SJSA1 (cell line): ENCODE data around the gene CAMK2A. TPM values are rescaled to one million over a fixed set of nuclear protein-coding genes. Genes with fewer than 3 reads are reported as not detected.

Experiments
- DNase-seq, 2 experiments: peaks; one replicate each; pipeline ENCODE4 v3.0.0-alpha.2; 2015 to 2020; ENCODE audit warnings: low spot score in 2 of 2, low read depth in 1 of 2
- H3K27ac ChIP-seq: fragments of 250-450 bp; sonication (Bioruptor Pico); 2 replicates; pipeline ENCODE4 v1.5.1; 2020; ENCODE audit warnings: mild to moderate bottlenecking, moderate library complexity
- H3K27me3 ChIP-seq: fragments of 250-450 bp; sonication (Bioruptor Pico); replicated peaks from 2 replicates; pipeline ENCODE4 v1.5.1; 2020; ENCODE audit warnings: mild to moderate bottlenecking, moderate library complexity
- H3K36me3 ChIP-seq: fragments of 250-450 bp; sonication (Bioruptor Pico); 2 replicates; pipeline ENCODE4 v1.5.1; 2020; ENCODE audit warnings: mild to moderate bottlenecking
- H3K4me1 ChIP-seq: fragments of 250-450 bp; sonication (Bioruptor Pico); replicated peaks from 2 replicates; pipeline ENCODE4 v1.6.1; 2021; ENCODE audit warnings: mild to moderate bottlenecking
- H3K4me3 ChIP-seq: fragments of 250-450 bp; sonication (Bioruptor Pico); 2 replicates; pipeline ENCODE4 v1.5.1; 2020; ENCODE audit warnings: mild to moderate bottlenecking
- H3K9me3 ChIP-seq: fragments of 250-450 bp; sonication (Bioruptor Pico); replicated peaks from 2 replicates; pipeline ENCODE4 v1.5.1; 2020; ENCODE audit warnings: mild to moderate bottlenecking
- total RNA-seq: library from RNA; depleted of rRNA; stranded (reverse); fragments of >200 nt; shearing (Covaris generic); gene quantifications from 2 replicates; pipeline ENCODE4 v1.2.3, GENCODE V29; 2014

CAMK2A gene
- total RNA-seq, 1 experiment from 2014 or later, result not detected

- Histone ChIP-seq H3K27ac (no peak overlapping the region), H3K4me3 (no peak overlapping the region), H3K4me1 (peaks cover 41% of the 10 kb centered on the region), H3K27me3 (no peaks in the 10 kb centered on the region), H3K9me3 (no peaks in the 10 kb centered on the region), H3K36me3 (no peaks in the 10 kb centered on the region)
- no peak for DNase-seq
Measured at GRCh38 chr5:150183436-150183835, 106.1 kb downstream of the CAMK2A start.

DNA sequence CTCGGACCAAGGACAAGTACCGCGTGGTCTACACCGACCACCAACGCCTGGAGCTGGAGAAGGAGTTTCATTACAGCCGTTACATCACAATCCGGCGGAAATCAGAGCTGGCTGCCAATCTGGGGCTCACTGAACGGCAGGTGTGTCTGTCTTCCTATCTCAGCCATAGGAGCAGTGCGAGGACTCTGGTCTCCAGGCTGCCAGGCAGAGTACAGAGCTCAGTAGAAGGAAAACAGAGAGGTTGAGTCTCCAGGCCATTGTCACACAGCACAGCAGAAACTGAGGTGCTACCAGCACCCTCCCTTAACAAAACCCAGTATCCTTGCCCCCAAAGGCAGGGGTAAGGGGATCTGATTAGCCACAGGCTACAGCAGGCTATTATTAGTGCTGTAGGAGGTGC is 106.8 kb downstream of the CAMK2A start:
- no peak overlapping the region for H3K4me3 ChIP-seq
- H3K27ac ChIP-seq, result no peak overlapping the region
- H3K27me3 ChIP-seq, result no peaks in the 10 kb centered on the region
- H3K36me3 ChIP-seq, result no peaks in the 10 kb centered on the region
- H3K9me3 ChIP-seq, result no peaks in the 10 kb centered on the region
- peaks cover 47% of the 10 kb centered on the region for H3K4me1 ChIP-seq
- DNase-seq, result no peak

- peak in 1 of 2 experiments; percentile 25 for DNase-seq
- H3K4me1 ChIP-seq, result peaks cover 53% of the 10 kb centered on the region
- no peaks in the 10 kb centered on the region for H3K9me3 ChIP-seq
- no peaks in the 10 kb centered on the region for H3K36me3 ChIP-seq
- H3K4me3 ChIP-seq, result no peak overlapping the region
- H3K27ac ChIP-seq, result peak overlapping the region; percentile 20
- no peaks in the 10 kb centered on the region for H3K27me3 ChIP-seq
Measured at GRCh38 chr5:150181766-150182545, 107.6 kb downstream of the CAMK2A start.

DNA sequence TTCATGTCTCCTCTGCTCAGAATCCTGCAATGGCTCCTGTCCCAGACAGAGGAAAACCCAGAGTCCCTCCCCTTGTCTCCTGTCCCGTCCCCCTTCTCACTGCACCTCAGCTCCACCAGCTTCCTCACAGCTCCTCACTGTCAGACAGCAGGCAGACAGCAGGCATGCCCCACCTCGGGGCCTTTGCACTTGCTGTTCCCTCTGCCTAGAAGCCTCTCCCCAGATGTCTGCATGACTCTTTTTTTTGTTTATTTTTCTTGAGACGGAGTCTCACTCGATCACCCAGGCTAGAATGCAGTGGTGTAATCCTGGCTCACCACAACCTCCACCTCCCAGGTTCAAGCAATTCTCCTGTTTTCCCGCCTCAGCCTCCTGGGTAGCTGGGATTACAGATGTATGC is 108.5 kb downstream of the CAMK2A start:
- Histone ChIP-seq H3K4me3 (no peak overlapping the region), H3K9me3 (no peaks in the 10 kb centered on the region), H3K27me3 (no peaks in the 10 kb centered on the region), H3K4me1 (peaks cover 62% of the 10 kb centered on the region), H3K36me3 (no peaks in the 10 kb centered on the region), H3K27ac (peak overlapping the region; percentile 58)
- peak; percentile 94 to 96 for DNase-seq

GRCh38 chr5:150180241-150181026 is 109.1 kb downstream of the CAMK2A start:
- H3K9me3 ChIP-seq, result no peaks in the 10 kb centered on the region
- H3K4me3 ChIP-seq, result no peak overlapping the region
- no peak for DNase-seq
- H3K4me1 ChIP-seq, result peaks cover 68% of the 10 kb centered on the region
- H3K36me3 ChIP-seq, result no peaks in the 10 kb centered on the region
- H3K27ac ChIP-seq, result peak overlapping the region; percentile 58
- no peaks in the 10 kb centered on the region for H3K27me3 ChIP-seq

DNA sequence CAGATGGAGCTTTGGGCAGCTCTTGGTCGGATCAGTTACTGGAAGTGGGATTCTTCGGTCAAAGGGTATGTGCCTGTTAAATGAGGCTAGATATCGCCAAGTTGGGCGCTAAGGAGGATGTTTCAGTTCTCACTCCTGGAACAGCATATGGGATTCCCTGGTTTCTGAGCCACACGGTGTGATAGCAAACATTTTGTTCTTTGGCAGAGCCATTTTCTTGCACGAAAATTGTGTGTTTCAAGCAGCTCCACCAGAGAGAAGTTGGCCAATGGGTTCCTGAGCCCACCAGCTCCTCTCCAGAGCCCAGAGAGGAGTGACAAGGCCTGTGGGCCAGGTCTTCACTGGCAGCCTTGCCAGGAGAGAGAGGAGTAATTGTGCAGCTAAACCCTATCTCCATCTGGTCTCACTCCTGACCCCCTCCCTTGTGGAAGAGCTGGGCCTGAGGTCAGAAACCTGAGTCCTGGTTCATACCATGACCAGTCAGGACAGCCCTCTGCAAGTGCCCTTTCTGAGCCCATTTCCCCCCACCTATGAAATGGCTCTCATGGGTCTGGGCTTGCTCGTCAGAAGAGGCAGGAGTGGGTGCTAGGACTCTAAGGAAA is 110.5 kb downstream of the CAMK2A start:
- H3K27ac ChIP-seq, result no peak overlapping the region
- no peaks in the 10 kb centered on the region for H3K36me3 ChIP-seq
- H3K4me1 ChIP-seq, result peaks cover 80% of the 10 kb centered on the region
- no peak for DNase-seq
- no peaks in the 10 kb centered on the region for H3K9me3 ChIP-seq
- H3K27me3 ChIP-seq, result no peaks in the 10 kb centered on the region
- no peak overlapping the region for H3K4me3 ChIP-seq

GRCh38 chr5:150178262-150178661 is 111.3 kb downstream of the CAMK2A start:
- no peaks in the 10 kb centered on the region for H3K36me3 ChIP-seq
- H3K27me3 ChIP-seq, result no peaks in the 10 kb centered on the region
- no peaks in the 10 kb centered on the region for H3K9me3 ChIP-seq
- H3K27ac ChIP-seq, result no peak overlapping the region
- DNase-seq, result no peak
- H3K4me3 ChIP-seq, result no peak overlapping the region
- H3K4me1 ChIP-seq, result peaks cover 88% of the 10 kb centered on the region

DNA sequence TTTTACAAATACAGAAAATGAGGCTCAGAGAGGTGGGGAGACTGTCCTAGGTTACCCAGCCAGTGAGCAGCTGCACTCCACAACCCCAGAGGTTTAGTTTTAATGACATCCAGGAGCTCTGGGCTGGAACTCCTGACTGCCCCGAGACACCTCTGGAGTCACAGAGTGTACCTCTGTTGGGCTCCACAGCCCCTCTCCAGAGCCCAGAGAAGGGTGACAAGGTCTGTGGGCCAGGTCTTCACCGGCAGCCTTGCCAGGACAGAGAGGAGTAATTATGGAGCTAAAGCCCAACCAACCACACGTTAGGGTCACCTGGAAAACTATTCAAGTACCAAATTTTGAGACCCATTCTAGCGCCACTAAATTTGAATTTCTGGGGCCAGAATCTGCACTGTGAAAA is 111.9 kb downstream of the CAMK2A start:
- DNase-seq, result no peak
- no peaks in the 10 kb centered on the region for H3K36me3 ChIP-seq
- peak overlapping the region; percentile 5 for H3K27ac ChIP-seq
- no peaks in the 10 kb centered on the region for H3K27me3 ChIP-seq
- peaks cover 90% of the 10 kb centered on the region for H3K4me1 ChIP-seq
- no peaks in the 10 kb centered on the region for H3K9me3 ChIP-seq
- H3K4me3 ChIP-seq, result no peak overlapping the region

- DNase-seq, result peak; percentile 100
- no peaks in the 10 kb centered on the region for H3K27me3 ChIP-seq
- peaks cover 83% of the 10 kb centered on the region for H3K4me1 ChIP-seq
- H3K36me3 ChIP-seq, result no peaks in the 10 kb centered on the region
- peak overlapping the region; percentile 5 for H3K27ac ChIP-seq
- no peak overlapping the region for H3K4me3 ChIP-seq
- no peaks in the 10 kb centered on the region for H3K9me3 ChIP-seq
Measured at GRCh38 chr5:150176745-150177477, 112.7 kb downstream of the CAMK2A start.

DNA sequence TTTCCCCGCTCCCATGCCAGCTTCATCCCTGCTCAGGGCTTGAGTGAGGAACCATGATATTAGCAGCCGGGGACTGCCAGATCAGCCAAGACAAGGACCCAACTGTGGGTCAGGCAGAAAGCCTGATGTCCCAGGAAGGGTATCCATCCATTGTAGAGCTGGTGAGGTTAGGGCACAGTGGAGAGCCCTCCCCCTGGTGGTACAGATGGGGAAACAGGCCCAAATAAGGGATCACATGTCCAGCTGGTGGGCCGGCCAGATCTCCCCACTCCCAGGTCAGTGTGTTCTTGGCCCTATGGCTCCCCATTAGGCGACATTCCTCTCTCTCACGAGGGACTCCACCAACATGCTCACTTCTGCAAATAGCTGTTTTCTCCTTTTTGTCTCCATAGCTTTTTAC is 114.0 kb downstream of the CAMK2A start:
- Histone ChIP-seq H3K27ac (peak overlapping the region; percentile 3), H3K36me3 (no peaks in the 10 kb centered on the region), H3K4me1 (peaks cover 69% of the 10 kb centered on the region), H3K27me3 (no peaks in the 10 kb centered on the region), H3K9me3 (no peaks in the 10 kb centered on the region), H3K4me3 (no peak overlapping the region)
- DNase-seq, result peak; percentile 71 to 77

GRCh38 chr5:150175076-150175475 is 114.5 kb downstream of the CAMK2A start:
- Histone ChIP-seq H3K36me3 (no peaks in the 10 kb centered on the region), H3K4me3 (no peak overlapping the region), H3K4me1 (peaks cover 65% of the 10 kb centered on the region), H3K9me3 (no peaks in the 10 kb centered on the region), H3K27ac (peak overlapping the region; percentile 24; the same call in 1 of the 2 replicates), H3K27me3 (no peaks in the 10 kb centered on the region)
- no peak for DNase-seq

GRCh38 chr5:150174285-150174684 is 115.3 kb downstream of the CAMK2A start:
- no peak for DNase-seq
- Histone ChIP-seq H3K27ac (no peak overlapping the region), H3K9me3 (no peaks in the 10 kb centered on the region), H3K4me3 (no peak overlapping the region), H3K36me3 (no peaks in the 10 kb centered on the region), H3K27me3 (no peaks in the 10 kb centered on the region), H3K4me1 (peaks cover 57% of the 10 kb centered on the region)

- Histone ChIP-seq H3K4me1 (peaks cover 47% of the 10 kb centered on the region), H3K27ac (no peak overlapping the region), H3K4me3 (no peak overlapping the region), H3K9me3 (no peaks in the 10 kb centered on the region), H3K36me3 (no peaks in the 10 kb centered on the region), H3K27me3 (no peaks in the 10 kb centered on the region)
- no peak for DNase-seq
Measured at GRCh38 chr5:150173161-150173560, 116.4 kb downstream of the CAMK2A start.
